Stimulated activated naive CD4-positive, alpha-beta T cell treated with Interleukin-2 at 50 U/mL for 16 hours (primary cell): ENCODE data around the gene MEF2B.
"Not testable (repeated sequence)": the region's sequence is repeated elsewhere in the genome, so short reads cannot be mapped to it uniquely, and the experiment has no call there.

ENCODE experiments used
- DNase-seq: peaks from one replicate; lab custom pipeline; 2025; lab: John Stamatoyannopoulos, UW

Gene MEF2B

GRCh38 chr19:19155495-19156219 is 14.4 kb downstream of the MEF2B start:
- DNase-seq: no peak

GRCh38 chr19:19154768-19155494 is 15.1 kb downstream of the MEF2B start:
- no peak for DNase-seq

- no peak for DNase-seq
These were observed 17.2 kb downstream of the MEF2B start for GRCh38 chr19:19152668-19153384.

GRCh38 chr19:19151418-19151817 is 18.6 kb downstream of the MEF2B start:
- no peak for DNase-seq

GRCh38 chr19:19149435-19149834 is 20.6 kb downstream of the MEF2B start:
- DNase-seq: no peak

- DNase-seq: not testable (repeated sequence)
These were observed 21.6 kb downstream of the MEF2B start for GRCh38 chr19:19148504-19148903.

- DNase-seq: no peak
These were observed 22.7 kb downstream of the MEF2B start for GRCh38 chr19:19147344-19147743.

GRCh38 chr19:19146865-19147264 is 23.2 kb downstream of the MEF2B start:
- no peak for DNase-seq

GRCh38 chr19:19145684-19146608 is 24.1 kb downstream of the MEF2B start:
- peak; percentile 77 for DNase-seq

- DNase-seq: no peak
These were observed 24.8 kb downstream of the MEF2B start for GRCh38 chr19:19145281-19145680.

- no peak for DNase-seq
These were observed 27.7 kb downstream of the MEF2B start for GRCh38 chr19:19142347-19142746.

GRCh38 chr19:19140476-19140875 is 29.6 kb downstream of the MEF2B start:
- DNase-seq: no peak

GRCh38 chr19:19139876-19140229 is 30.2 kb downstream of the MEF2B start:
- no peak for DNase-seq

- peak; percentile 96 for DNase-seq
These were observed 31.7 kb downstream of the MEF2B start, which contains the start of gene TMEM161A for GRCh38 chr19:19138109-19138981. TMEM161A (minus strand) TSS chr19:19138478; CDS start chr19:19138428, 50 bp downstream.

- no peak for DNase-seq
These were observed 32.4 kb downstream of the MEF2B start for GRCh38 chr19:19137556-19138108.

GRCh38 chr19:19135713-19136112 is 34.4 kb downstream of the MEF2B start:
- not testable (repeated sequence) for DNase-seq

- DNase-seq: peak; percentile 5
These were observed 35.3 kb downstream of the MEF2B start for GRCh38 chr19:19134687-19135158.

GRCh38 chr19:19133985-19134384 is 36.1 kb downstream of the MEF2B start:
- DNase-seq: no peak

- no peak for DNase-seq
These were observed 37.2 kb downstream of the MEF2B start for GRCh38 chr19:19132912-19133311.

GRCh38 chr19:19131989-19132388 is 38.1 kb downstream of the MEF2B start:
- DNase-seq: no peak
